Loucy (cell line): ENCODE data around the gene MZB1.

Experiments
- H2AFZ ChIP-seq: fragments of 200-600 bp; sonication (generic); 2 replicates; pipeline ENCODE4 v1.6.0; 2016; ENCODE audit warnings: antibody characterized with exemption, mild to moderate bottlenecking, low read length, moderate library complexity
- H3F3A ChIP-seq: fragments of 200-600 bp; 2 replicates; pipeline ENCODE4 v1.6.0; 2016; ENCODE audit warnings: antibody characterized with exemption, low read depth, mild to moderate bottlenecking
- H3K27me3 ChIP-seq: fragments of 200-600 bp; sonication (generic); 2 replicates; pipeline ENCODE4 v1.6.1; 2014; ENCODE audit warnings: low read length, mild to moderate bottlenecking; ENCODE audit not compliant: insufficient read depth, poor library complexity, severe bottlenecking
- H3K36me3 ChIP-seq: fragments of 200-600 bp; sonication (generic); 2 replicates; pipeline ENCODE4 v1.6.1; 2016; ENCODE audit warnings: low read length; ENCODE audit not compliant: insufficient read depth
- H3K4me1 ChIP-seq: fragments of 200-600 bp; sonication (generic); 2 replicates; pipeline ENCODE4 v1.5.1; 2014; ENCODE audit warnings: low read length, mild to moderate bottlenecking; ENCODE audit not compliant: insufficient read depth, poor library complexity, severe bottlenecking
- H3K4me2 ChIP-seq: fragments of 200-600 bp; sonication (generic); 2 replicates; pipeline ENCODE4 v1.6.0; 2014; ENCODE audit warnings: antibody characterized with exemption, low read length, low read depth, mild to moderate bottlenecking; ENCODE audit not compliant: poor library complexity, severe bottlenecking
- H3K4me3 ChIP-seq: fragments of 200-600 bp; sonication (generic); 2 replicates; pipeline ENCODE4 v1.5.1; 2014; ENCODE audit warnings: low read length, mild to moderate bottlenecking, mixed read lengths; ENCODE audit not compliant: poor library complexity, severe bottlenecking
- H3K79me2 ChIP-seq: fragments of 200-600 bp; sonication (generic); 2 replicates; pipeline ENCODE4 v1.6.1; 2014; ENCODE audit warnings: low read length; ENCODE audit not compliant: insufficient read depth
- H3K9ac ChIP-seq: fragments of 200-600 bp; sonication (generic); 2 replicates; pipeline ENCODE4 v1.6.0; 2014; ENCODE audit warnings: mild to moderate bottlenecking, low read depth, low read length, moderate library complexity; ENCODE audit not compliant: poor library complexity, severe bottlenecking
- H3K9me2 ChIP-seq: fragments of 200-600 bp; sonication (generic); replicated peaks from 2 replicates; pipeline ENCODE4 v1.6.1; 2016; ENCODE audit warnings: low read depth, low read length, mixed read lengths
- H3K9me3 ChIP-seq: fragments of 200-600 bp; sonication (generic); 2 replicates; pipeline ENCODE4 v1.6.1; 2014; ENCODE audit warnings: mild to moderate bottlenecking, antibody characterized with exemption, low read length, low read depth; ENCODE audit not compliant: insufficient read depth
- H4K20me1 ChIP-seq: fragments of 200-600 bp; sonication (generic); 2 replicates; pipeline ENCODE4 v1.6.0; 2014; ENCODE audit warnings: antibody characterized with exemption, low read length, mild to moderate bottlenecking; ENCODE audit not compliant: insufficient read depth, poor library complexity, severe bottlenecking
- CTCF ChIP-seq: fragments of 200-600 bp; sonication (generic); conservative IDR thresholded peaks from 2 replicates; pipeline ENCODE4 v1.5.1; 2014; ENCODE audit warnings: mild to moderate bottlenecking, antibody characterized with exemption, low read length
- EZH2phosphoT487 ChIP-seq: fragments of 200-600 bp; IDR thresholded peaks from 2 replicates; pipeline ENCODE4 v1.6.1; 2018; ENCODE audit warnings: antibody characterized with exemption, mild to moderate bottlenecking, moderate library complexity, borderline replicate concordance

The MZB1 gene

DNA sequence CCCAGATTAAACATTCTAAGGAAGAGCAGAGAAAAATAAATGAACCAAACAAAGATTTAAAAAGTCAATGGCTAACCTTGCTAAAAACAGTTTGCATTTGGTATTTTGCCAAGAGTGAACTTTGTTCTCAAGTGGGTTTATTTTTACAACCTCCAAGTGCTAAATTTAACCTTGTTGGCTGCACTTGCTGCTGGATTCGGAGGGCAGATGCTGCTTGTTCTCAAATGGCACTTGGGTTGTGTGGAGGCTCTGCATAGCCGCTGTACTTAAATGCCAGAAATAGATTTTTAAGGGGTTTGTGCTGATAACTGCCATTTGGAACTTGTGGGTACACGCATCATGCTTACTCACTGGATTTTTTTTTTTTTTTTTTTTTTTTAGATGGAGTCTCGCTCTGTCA lies 27.5 kb upstream of the MZB1 start:
- Histone ChIP-seq H3K4me1 (peaks cover 35% of the 10 kb centered on the region), H3K4me2 (no peak overlapping the region), H3K4me3 (no peak overlapping the region), H3K9me2 (no peaks in the 10 kb centered on the region), H3K27me3 (no peaks in the 10 kb centered on the region), H2AFZ (no peak overlapping the region), H3K9ac (no peak overlapping the region), H3K79me2 (no peaks in the 10 kb centered on the region), H4K20me1 (no peaks in the 10 kb centered on the region), H3K36me3 (peaks cover 16% of the 10 kb centered on the region; the same call in 1 of the 2 replicates), H3F3A (no peaks in the 10 kb centered on the region), H3K9me3 (no peaks in the 10 kb centered on the region)
- no peak for TF ChIP-seq CTCF
- TF ChIP-seq EZH2phosphoT487 = no peak

DNA sequence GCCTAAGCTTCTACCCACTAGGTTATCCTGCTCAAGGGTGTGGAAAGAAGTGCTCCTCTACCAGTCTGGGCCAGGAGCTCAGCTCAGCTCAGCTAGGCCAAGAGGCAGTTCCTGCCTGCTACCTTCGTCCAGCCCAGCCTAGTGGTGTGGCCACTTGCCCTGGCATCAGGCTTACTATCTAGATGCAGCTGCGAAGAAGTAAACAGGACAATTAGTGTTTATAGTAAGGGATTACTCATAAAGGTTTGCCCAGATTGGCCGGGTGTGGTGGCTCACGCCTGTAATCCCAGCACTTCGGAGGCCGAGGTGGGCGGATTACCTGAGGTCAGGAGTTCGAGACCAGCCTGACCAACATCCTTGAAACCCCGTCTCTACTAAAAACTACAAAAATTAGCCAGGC lies 26.9 kb upstream of the MZB1 start:
- Histone ChIP-seq H3K9ac (no peak overlapping the region), H4K20me1 (no peaks in the 10 kb centered on the region), H3K79me2 (no peaks in the 10 kb centered on the region), H3F3A (no peaks in the 10 kb centered on the region), H3K9me3 (no peaks in the 10 kb centered on the region), H3K9me2 (no peaks in the 10 kb centered on the region), H2AFZ (no peak overlapping the region), H3K4me2 (no peak overlapping the region), H3K36me3 (peaks cover 16% of the 10 kb centered on the region; the same call in 1 of the 2 replicates), H3K27me3 (no peaks in the 10 kb centered on the region), H3K4me3 (no peak overlapping the region), H3K4me1 (peaks cover 35% of the 10 kb centered on the region)
- TF ChIP-seq EZH2phosphoT487 = no peak
- TF ChIP-seq CTCF = no peak

GRCh38 chr5:139415869-139416268 lies 26.2 kb upstream of the MZB1 start:
- H3K9ac ChIP-seq = no peak overlapping the region
- peaks cover 16% of the 10 kb centered on the region; the same call in 1 of the 2 replicates for H3K36me3 ChIP-seq

More at GRCh38 chr5:139415869-139416268, 26.2 kb upstream of the MZB1 start:
- H3K9me3 ChIP-seq = no peaks in the 10 kb centered on the region
- no peak overlapping the region for H3K4me2 ChIP-seq
- no peaks in the 10 kb centered on the region for H3K9me2 ChIP-seq
- no peak overlapping the region for H2AFZ ChIP-seq
- H4K20me1 ChIP-seq = no peaks in the 10 kb centered on the region
- peaks cover 35% of the 10 kb centered on the region for H3K4me1 ChIP-seq
- no peaks in the 10 kb centered on the region for H3K27me3 ChIP-seq
- TF ChIP-seq CTCF = no peak
- no peak for TF ChIP-seq EZH2phosphoT487
- no peaks in the 10 kb centered on the region for H3F3A ChIP-seq
- no peaks in the 10 kb centered on the region for H3K79me2 ChIP-seq
- H3K4me3 ChIP-seq = no peak overlapping the region
